MM.1S (cell line): Measurements from ENCODE around the gene SLX1B.
"Not testable (repeated sequence)": the region's sequence is repeated elsewhere in the genome, so short reads cannot be mapped to it uniquely, and the experiment has no call there.

Experiments
- DNase-seq: peaks from one replicate; pipeline ENCODE4 v3.0.0-alpha.2; 2015
- H2AFZ ChIP-seq: fragments of 300-600 bp; sonication (generic); 2 replicates; pipeline ENCODE4 v1.6.0; 2016; ENCODE audit warnings: antibody characterized with exemption, low read length
- H3F3A ChIP-seq: fragments of 300-600 bp; sonication (generic); 2 replicates; pipeline ENCODE4 v1.6.1; 2016; ENCODE audit warnings: mild to moderate bottlenecking, antibody characterized with exemption, low read length, moderate library complexity, mixed read lengths; ENCODE audit not compliant: insufficient read depth
- H3K27ac ChIP-seq: fragments of 300-600 bp; sonication (generic); 2 replicates; pipeline ENCODE4 v1.5.1; 2016; ENCODE audit warnings: mild to moderate bottlenecking, low read length
- H3K27me3 ChIP-seq: fragments of 300-600 bp; sonication (generic); replicated peaks from 2 replicates; pipeline ENCODE4 v1.6.0; 2016; ENCODE audit warnings: low read length; ENCODE audit not compliant: insufficient read depth
- H3K36me3 ChIP-seq: fragments of 300-600 bp; sonication (generic); replicated peaks from 2 replicates; pipeline ENCODE4 v1.6.1; 2016; ENCODE audit warnings: mild to moderate bottlenecking, low read length, mixed read lengths; ENCODE audit not compliant: insufficient read depth
- H3K4me1 ChIP-seq: fragments of 300-600 bp; sonication (generic); 2 replicates; pipeline ENCODE4 v1.6.1; 2016; ENCODE audit warnings: low read length, mixed read lengths
- H3K4me2 ChIP-seq: fragments of 300-600 bp; sonication (generic); 2 replicates; pipeline ENCODE4 v1.6.0; 2016; ENCODE audit warnings: low read depth, low read length
- H3K4me3 ChIP-seq: fragments of 300-600 bp; sonication (generic); 2 replicates; pipeline ENCODE4 v1.5.1; 2016; ENCODE audit warnings: low read length, mixed read lengths
- H3K79me2 ChIP-seq: fragments of 300-600 bp; sonication (generic); 2 replicates; pipeline ENCODE4 v1.6.1; 2016; ENCODE audit warnings: mixed run types, low read length, mixed read lengths
- H3K9ac ChIP-seq: fragments of 300-600 bp; sonication (generic); 2 replicates; pipeline ENCODE4 v1.6.1; 2016; ENCODE audit warnings: low read length, mixed read lengths
- H3K9me2 ChIP-seq: fragments of 300-600 bp; sonication (generic); replicated peaks from 2 replicates; pipeline ENCODE4 v1.6.1; 2016; ENCODE audit warnings: mild to moderate bottlenecking, low read length, mixed read lengths; ENCODE audit not compliant: insufficient read depth
- H3K9me3 ChIP-seq: fragments of 300-600 bp; sonication (generic); replicated peaks from 2 replicates; pipeline ENCODE4 v1.6.1; 2016; ENCODE audit warnings: mild to moderate bottlenecking, low read length, mixed read lengths; ENCODE audit not compliant: insufficient read depth
- H4K20me1 ChIP-seq: fragments of 300-600 bp; sonication (generic); 2 replicates; pipeline ENCODE4 v1.6.1; 2016; ENCODE audit warnings: mild to moderate bottlenecking, low read length, moderate library complexity, mixed read lengths; ENCODE audit not compliant: insufficient read depth

The SLX1B gene

GRCh38 chr16:29454269-29454668 is at the start of gene SLX1B, which contains the start of gene BOLA2:
Gene SLX1B, plus strand, starts transcription at chr16:29454533.
Gene BOLA2, minus strand, starts transcription at chr16:29454351. Its CDS starts 98 bp downstream, at chr16:29454253.
- H3F3A ChIP-seq, H3K9ac ChIP-seq, H3K79me2 ChIP-seq, H3K27me3 ChIP-seq, DNase-seq, H3K4me1 ChIP-seq, H2AFZ ChIP-seq, H3K4me2 ChIP-seq, H3K27ac ChIP-seq, H4K20me1 ChIP-seq, H3K4me3 ChIP-seq, H3K36me3 ChIP-seq, H3K9me2 ChIP-seq, H3K9me3 ChIP-seq: not testable (repeated sequence)

- not testable (repeated sequence) for H3K27me3 ChIP-seq, H3K4me2 ChIP-seq, H2AFZ ChIP-seq, H3F3A ChIP-seq, H3K27ac ChIP-seq, H3K79me2 ChIP-seq, H4K20me1 ChIP-seq, H3K9me2 ChIP-seq, H3K4me3 ChIP-seq, H3K36me3 ChIP-seq, H3K9me3 ChIP-seq, H3K4me1 ChIP-seq, DNase-seq, H3K9ac ChIP-seq
These were observed 49.1 kb upstream of the SLX1B start for GRCh38 chr16:29405249-29405648.

- H3K9me3 ChIP-seq = not testable (repeated sequence)
These were observed 30.7 kb upstream of the SLX1B start for GRCh38 chr16:29423587-29423986.

GRCh38 chr16:29425390-29425789 is 28.9 kb upstream of the SLX1B start:
- H3K27me3 ChIP-seq, H3K27ac ChIP-seq, H3K9ac ChIP-seq, H4K20me1 ChIP-seq, H3K79me2 ChIP-seq, H3K9me3 ChIP-seq, H3F3A ChIP-seq, H2AFZ ChIP-seq, H3K36me3 ChIP-seq, H3K4me1 ChIP-seq, H3K4me3 ChIP-seq, DNase-seq, H3K4me2 ChIP-seq, H3K9me2 ChIP-seq: not testable (repeated sequence)

More at GRCh38 chr16:29423587-29423986, 30.7 kb upstream of the SLX1B start:
- not testable (repeated sequence) for H3K27me3 ChIP-seq, H3K4me2 ChIP-seq, H2AFZ ChIP-seq, H3K79me2 ChIP-seq, DNase-seq, H3K4me3 ChIP-seq, H3K27ac ChIP-seq, H3K9me2 ChIP-seq, H4K20me1 ChIP-seq, H3F3A ChIP-seq, H3K9ac ChIP-seq, H3K36me3 ChIP-seq, H3K4me1 ChIP-seq

- H3K27ac ChIP-seq, H3K4me3 ChIP-seq, DNase-seq, H4K20me1 ChIP-seq, H3F3A ChIP-seq, H3K36me3 ChIP-seq, H3K4me1 ChIP-seq, H3K27me3 ChIP-seq, H3K9me3 ChIP-seq, H3K79me2 ChIP-seq, H2AFZ ChIP-seq, H3K9ac ChIP-seq, H3K9me2 ChIP-seq, H3K4me2 ChIP-seq: not testable (repeated sequence)
These were observed 579 bp upstream of the SLX1B start for GRCh38 chr16:29453754-29454153.

- H3K79me2 ChIP-seq, H3K4me1 ChIP-seq, H3K27me3 ChIP-seq, H3K4me2 ChIP-seq, H2AFZ ChIP-seq, H3K36me3 ChIP-seq, H3K4me3 ChIP-seq, H3K9ac ChIP-seq, DNase-seq, H3K9me3 ChIP-seq, H3F3A ChIP-seq, H4K20me1 ChIP-seq, H3K27ac ChIP-seq, H3K9me2 ChIP-seq: not testable (repeated sequence)
These were observed 495 bp downstream of the SLX1B start for GRCh38 chr16:29454828-29455227.

GRCh38 chr16:29457660-29458059 is 3.3 kb downstream of the SLX1B start:
- H3K4me3 ChIP-seq, H3K79me2 ChIP-seq, H3K36me3 ChIP-seq, H3K4me1 ChIP-seq, H3K9me2 ChIP-seq, H3K9me3 ChIP-seq, H3K27me3 ChIP-seq, H2AFZ ChIP-seq, H3F3A ChIP-seq, DNase-seq, H3K27ac ChIP-seq, H3K9ac ChIP-seq, H3K4me2 ChIP-seq, H4K20me1 ChIP-seq: not testable (repeated sequence)

GRCh38 chr16:29459706-29460646 is 5.6 kb downstream of the SLX1B start, which contains the start of gene SULT1A4:
Gene SULT1A4, plus strand, starts transcription at chr16:29459913. Its CDS starts 1,473 bp downstream, at chr16:29461386.
- not testable (repeated sequence) for H3K9me2 ChIP-seq, H2AFZ ChIP-seq, H3K9me3 ChIP-seq, H3K36me3 ChIP-seq, H3K9ac ChIP-seq, DNase-seq, H3K4me2 ChIP-seq, H4K20me1 ChIP-seq, H3K27me3 ChIP-seq, H3K79me2 ChIP-seq, H3F3A ChIP-seq, H3K27ac ChIP-seq, H3K4me1 ChIP-seq, H3K4me3 ChIP-seq
